HEK293 (cell line): ENCODE data around the gene MAGEA12.
"Not testable (repeated sequence)": the region's sequence is repeated elsewhere in the genome, so short reads cannot be mapped to it uniquely, and the experiment has no call there.

Source experiments
- KLF16 ChIP-seq: fragments of 450-650 bp; formaldehyde crosslinking; IDR thresholded peaks from 2 replicates; pipeline ENCODE4 v1.5.1; 2017; ENCODE audit warnings: missing biosample characterization, missing genetic modification characterization
- SP2 ChIP-seq: fragments of 450-650 bp; formaldehyde crosslinking; IDR thresholded peaks from 2 replicates; pipeline ENCODE4 v1.5.1; 2016; ENCODE audit warnings: missing biosample characterization, missing genetic modification characterization
- YY1 ChIP-seq: fragments of 450-650 bp; formaldehyde crosslinking; IDR thresholded peaks from 2 replicates; pipeline ENCODE4 v1.5.1; 2018; ENCODE audit warnings: missing biosample characterization, missing genetic modification characterization
- ZFP69B ChIP-seq: fragments of 450-650 bp; formaldehyde crosslinking; IDR thresholded peaks from 2 replicates; pipeline ENCODE4 v1.5.1; 2016; ENCODE audit warnings: missing biosample characterization, missing genetic modification characterization
- ZNF248 ChIP-seq: fragments of 450-650 bp; formaldehyde crosslinking; IDR thresholded peaks from 2 replicates; pipeline ENCODE4 v1.5.1; 2017; ENCODE audit warnings: missing biosample characterization, missing genetic modification characterization
- ZNF302 ChIP-seq: fragments of 450-650 bp; formaldehyde crosslinking; IDR thresholded peaks from 2 replicates; pipeline ENCODE4 v1.5.1; 2016; ENCODE audit warnings: missing biosample characterization, missing genetic modification characterization, low read depth
- ZNF473 ChIP-seq: fragments of 450-650 bp; formaldehyde crosslinking; IDR thresholded peaks from 2 replicates; pipeline ENCODE4 v1.5.1; 2017; ENCODE audit warnings: missing biosample characterization, missing genetic modification characterization
- ZNF670 ChIP-seq: fragments of 450-650 bp; formaldehyde crosslinking; IDR thresholded peaks from 2 replicates; pipeline ENCODE4 v1.5.1; 2016; ENCODE audit warnings: missing biosample characterization, missing genetic modification characterization, low read depth
- TF ChIP-seq, protein P1 (sequence below): fragments of 450-650 bp; formaldehyde crosslinking; IDR thresholded peaks from 2 replicates; pipeline ENCODE4 v1.5.1; 2016; ENCODE audit warnings: missing biosample characterization, missing genetic modification characterization

- TF ChIP-seq, protein P1, sequence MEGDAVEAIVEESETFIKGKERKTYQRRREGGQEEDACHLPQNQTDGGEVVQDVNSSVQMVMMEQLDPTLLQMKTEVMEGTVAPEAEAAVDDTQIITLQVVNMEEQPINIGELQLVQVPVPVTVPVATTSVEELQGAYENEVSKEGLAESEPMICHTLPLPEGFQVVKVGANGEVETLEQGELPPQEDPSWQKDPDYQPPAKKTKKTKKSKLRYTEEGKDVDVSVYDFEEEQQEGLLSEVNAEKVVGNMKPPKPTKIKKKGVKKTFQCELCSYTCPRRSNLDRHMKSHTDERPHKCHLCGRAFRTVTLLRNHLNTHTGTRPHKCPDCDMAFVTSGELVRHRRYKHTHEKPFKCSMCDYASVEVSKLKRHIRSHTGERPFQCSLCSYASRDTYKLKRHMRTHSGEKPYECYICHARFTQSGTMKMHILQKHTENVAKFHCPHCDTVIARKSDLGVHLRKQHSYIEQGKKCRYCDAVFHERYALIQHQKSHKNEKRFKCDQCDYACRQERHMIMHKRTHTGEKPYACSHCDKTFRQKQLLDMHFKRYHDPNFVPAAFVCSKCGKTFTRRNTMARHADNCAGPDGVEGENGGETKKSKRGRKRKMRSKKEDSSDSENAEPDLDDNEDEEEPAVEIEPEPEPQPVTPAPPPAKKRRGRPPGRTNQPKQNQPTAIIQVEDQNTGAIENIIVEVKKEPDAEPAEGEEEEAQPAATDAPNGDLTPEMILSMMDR (tag by site-specific recombination): not testable (repeated sequence)
- not testable (repeated sequence) for TF ChIP-seq YY1 (tag by site-specific recombination); ZNF302 (tag by site-specific recombination); SP2 (tag by site-specific recombination); ZNF473 (tag by site-specific recombination); ZFP69B; ZNF248 (tag by site-specific recombination); KLF16 (tag by site-specific recombination); ZNF670
Measured at GRCh38 chrX:152706500-152706899, 27.1 kb upstream of the MAGEA12 start.
